Tibial artery (tissue), 4 donors: ENCODE measurements around the gene DSG2.

Experiments
- DNase-seq, 2 donors: peaks; one replicate each; pipeline ENCODE4 v3.0.0-alpha.2; 2019
- H3K27ac ChIP-seq, 2 donors: fragments of 200-600 bp; sonication (generic) in 1 of 2; 1 replicate in 1 of 2; 2 replicates in 1 of 2; pipeline ENCODE4 v1.5.1; 2018 to 2019; ENCODE audit warnings: mild to moderate bottlenecking in 1 of 2
- H3K27me3 ChIP-seq, 2 donors: fragments of 200-600 bp; sonication (generic) in 1 of 2; one replicate each; pipeline versions ENCODE4 v1.5.1 to v1.6.0; 2016 to 2019
- H3K36me3 ChIP-seq, 3 donors: fragments of 200-600 bp; sonication (generic) in 2 of 3; one replicate each; pipeline ENCODE4 v1.5.1; 2016 to 2019; ENCODE audit warnings: mild to moderate bottlenecking in 2 of 3
- H3K4me1 ChIP-seq, 4 donors: fragments of 200-600 bp; sonication (generic) in 2 of 4; 1 replicate in 3 of 4; 2 replicates in 1 of 4; pipeline ENCODE4 v1.5.1; 2016 to 2019
- H3K4me3 ChIP-seq, 2 donors: fragments of 200-600 bp; sonication (generic) in 1 of 2; 1 replicate in 1 of 2; 2 replicates in 1 of 2; pipeline ENCODE4 v1.5.1; 2018 to 2019; ENCODE audit warnings: mild to moderate bottlenecking in 2 of 2
- H3K9me3 ChIP-seq, 3 donors: fragments of 200-600 bp; sonication (generic) in 1 of 3; one replicate each; pipeline ENCODE4 v1.5.1; 2016 to 2019
- CTCF ChIP-seq, 2 experiments: fragments of 200-600 bp in 1 of 2; fragments of 450-650 bp in 1 of 2; IDR thresholded peaks; one replicate each; pipeline ENCODE4 v1.5.1; 2017 to 2019; ENCODE audit warnings: antibody characterized with exemption in 2 of 2, mild to moderate bottlenecking in 1 of 2, moderate library complexity in 1 of 2
- intact Hi-C: fragments of 100-400 bp; cut with DNase I; formaldehyde crosslinking; loops from one replicate; pipeline ENCODE4 v1.15.0; 2023; ENCODE audit warnings: low total_unique reads

The DSG2 gene

GRCh38 chr18:31497836-31498573, at the start of gene DSG2:
DSG2 (plus strand) TSS chr18:31498177; CDS start chr18:31498252, 75 bp downstream.
- Histone ChIP-seq H3K9me3 (no peaks in the 10 kb centered on the region), H3K27me3 (peaks cover 0 to 19% of the 10 kb centered on the region in 2 donors)

GRCh38 chr18:31450409-31450808, 47.6 kb upstream of the DSG2 start:
- Histone ChIP-seq H3K4me1 (no peaks in the 10 kb centered on the region), H3K36me3 (no peaks in the 10 kb centered on the region), H3K27ac (no peak overlapping the region), H3K27me3 (no peaks in the 10 kb centered on the region), H3K4me3 (no peak overlapping the region), H3K9me3 (no peaks in the 10 kb centered on the region)
- DNase-seq, result no peak
- no peak for TF ChIP-seq CTCF (IDR thresholded peaks at IDR 0.05)
- intact Hi-C loops, result no loop called here

More at GRCh38 chr18:31497836-31498573, at the start of gene DSG2:
- Histone ChIP-seq H3K4me1 (peaks cover 0 to 11% (median 9%) of the 10 kb centered on the region in 4 donors), H3K4me3 (peak within 1 kb of the TSS; percentile 34 to 58), H3K36me3 (no peaks in the 10 kb centered on the region), H3K27ac (no peak within 1 kb of the TSS)
- TF ChIP-seq CTCF (IDR thresholded peaks at IDR 0.05), result no peak
- DNase-seq, result no peak
- intact Hi-C loops, result no loop called here

- Histone ChIP-seq H3K27me3 (no peaks in the 10 kb centered on the region), H3K9me3 (no peaks in the 10 kb centered on the region), H3K4me1 (no peaks in the 10 kb centered on the region), H3K36me3 (no peaks in the 10 kb centered on the region), H3K27ac (no peak overlapping the region), H3K4me3 (no peak overlapping the region)
- TF ChIP-seq CTCF (IDR thresholded peaks at IDR 0.05), result no peak
- intact Hi-C loops, result no loop called here
- no peak for DNase-seq
These were observed 46.4 kb upstream of the DSG2 start for GRCh38 chr18:31451625-31452024.

- no peaks in the 10 kb centered on the region for H3K36me3 ChIP-seq
- H3K4me3 ChIP-seq, result no peak overlapping the region
- no peaks in the 10 kb centered on the region for H3K4me1 ChIP-seq
- intact Hi-C loops, result no loop called here
- no peak overlapping the region for H3K27ac ChIP-seq
- H3K27me3 ChIP-seq, result no peaks in the 10 kb centered on the region
- H3K9me3 ChIP-seq, result no peaks in the 10 kb centered on the region
- TF ChIP-seq CTCF (IDR thresholded peaks at IDR 0.05), result no peak
- no peak for DNase-seq
These were observed 43.8 kb upstream of the DSG2 start for GRCh38 chr18:31454066-31454708.

- intact Hi-C loops, result no loop called here
- Histone ChIP-seq H3K36me3 (no peaks in the 10 kb centered on the region), H3K27ac (no peak overlapping the region), H3K4me3 (no peak overlapping the region), H3K27me3 (no peaks in the 10 kb centered on the region), H3K4me1 (no peaks in the 10 kb centered on the region), H3K9me3 (no peaks in the 10 kb centered on the region)
- no peak for DNase-seq
- no peak for TF ChIP-seq CTCF (IDR thresholded peaks at IDR 0.05)
These were observed 28.3 kb upstream of the DSG2 start for GRCh38 chr18:31469629-31470028.
